GM18868 (cell line): ENCODE measurements around the gene RAD51C.
"Not testable (repeated sequence)": the region's sequence is repeated elsewhere in the genome, so short reads cannot be mapped to it uniquely, and the experiment has no call there.

Source experiments
- ATAC-seq: cut with Tn5 transposase; IDR thresholded peaks from one replicate; pipeline ENCODE4 v1.9.1; 2021; ENCODE audit warnings: mild to moderate bottlenecking, moderate library complexity; ENCODE audit not compliant: unreplicated experiment

RAD51C gene

GRCh38 chr17:58680038-58680369 is 12.4 kb upstream of the RAD51C start:
- no peak for ATAC-seq

- ATAC-seq = no peak
Observed at GRCh38 chr17:58684003-58684402, 8.4 kb upstream of the RAD51C start.

GRCh38 chr17:58684462-58684861 is 7.9 kb upstream of the RAD51C start:
- ATAC-seq = not testable (repeated sequence)

- no peak for ATAC-seq
Observed at GRCh38 chr17:58686980-58687379, 5.4 kb upstream of the RAD51C start.

DNA sequence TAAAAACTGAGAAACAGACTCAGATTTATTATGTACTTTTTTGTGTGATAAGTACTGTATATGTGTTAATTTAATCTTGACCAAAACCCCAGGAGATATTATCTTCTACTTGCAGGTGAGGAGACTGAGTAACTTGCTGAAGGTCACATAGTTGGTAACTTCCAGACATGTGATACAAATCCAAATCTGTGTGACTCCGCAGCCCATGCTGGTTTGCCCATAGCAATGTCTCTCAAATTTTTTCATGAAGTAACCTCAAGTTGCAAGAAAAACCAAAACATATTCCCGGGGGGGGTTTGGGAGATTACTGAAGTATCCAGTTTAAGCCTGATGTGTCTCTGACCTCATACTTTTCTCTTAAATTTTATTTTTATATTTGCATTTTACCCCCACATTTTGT is 3.9 kb upstream of the RAD51C start:
- ATAC-seq = no peak

DNA sequence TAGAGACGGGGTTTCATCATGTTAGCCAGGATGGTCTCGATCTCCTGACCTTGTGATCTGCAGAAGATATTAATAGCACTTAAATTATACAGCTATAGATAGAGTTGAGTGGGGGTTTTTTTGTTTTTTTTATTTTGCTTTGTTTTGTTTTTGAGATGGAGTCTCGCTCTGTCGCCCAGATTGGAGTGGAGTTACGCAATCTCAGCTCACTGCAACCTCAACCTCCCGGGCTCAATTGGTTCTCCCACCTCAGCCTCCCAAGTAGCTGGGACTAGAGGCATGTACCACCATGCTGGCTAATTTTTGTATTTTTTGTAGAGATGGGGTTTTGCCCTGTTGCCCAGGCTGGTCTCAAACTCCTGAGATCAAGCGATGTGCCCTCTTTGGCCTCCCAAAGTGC is 2.4 kb upstream of the RAD51C start:
- not testable (repeated sequence) for ATAC-seq

GRCh38 chr17:58691701-58692238 is 632 bp upstream of the RAD51C start, which contains the start of gene TEX14:
Gene TEX14 (minus strand): TSS chr17:58692045. CDS start chr17:58652001, 40,044 bp downstream.
- ATAC-seq = no peak

DNA sequence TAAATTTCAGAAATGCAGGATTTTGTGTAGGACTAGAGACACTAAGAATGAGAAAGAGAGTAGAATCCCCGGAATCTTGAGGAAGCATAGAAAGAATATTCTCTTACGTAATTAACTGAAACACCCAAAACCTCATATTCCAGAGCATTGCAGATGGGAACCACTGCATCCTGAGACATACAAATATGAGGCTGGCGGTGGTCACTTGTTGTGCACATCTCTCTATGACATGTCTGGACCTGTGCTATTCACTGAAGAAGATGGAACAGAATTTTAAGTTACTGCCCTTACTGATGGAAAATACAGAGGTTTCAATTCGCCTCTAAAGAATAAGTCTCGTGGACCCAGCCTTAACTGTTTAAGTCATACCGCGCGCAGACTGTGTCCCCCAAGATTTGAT is 806 bp downstream of the RAD51C start:
- no peak for ATAC-seq

GRCh38 chr17:58693751-58694150 is 1.3 kb downstream of the RAD51C start:
- no peak for ATAC-seq

- no peak for ATAC-seq
Observed at GRCh38 chr17:58694302-58694701, 1.9 kb downstream of the RAD51C start.

DNA sequence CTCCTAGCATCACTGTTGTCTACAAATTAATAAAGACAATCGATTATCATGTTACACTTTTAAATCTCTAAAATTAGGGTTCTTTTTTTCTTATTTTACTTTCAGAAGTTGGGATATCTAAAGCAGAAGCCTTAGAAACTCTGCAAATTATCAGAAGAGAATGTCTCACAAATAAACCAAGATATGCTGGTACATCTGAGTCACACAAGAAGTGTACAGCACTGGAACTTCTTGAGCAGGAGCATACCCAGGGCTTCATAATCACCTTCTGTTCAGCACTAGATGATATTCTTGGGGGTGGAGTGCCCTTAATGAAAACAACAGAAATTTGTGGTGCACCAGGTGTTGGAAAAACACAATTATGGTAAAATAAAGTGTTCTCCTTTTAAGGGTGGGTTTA is 2.4 kb downstream of the RAD51C start:
- no peak for ATAC-seq

DNA sequence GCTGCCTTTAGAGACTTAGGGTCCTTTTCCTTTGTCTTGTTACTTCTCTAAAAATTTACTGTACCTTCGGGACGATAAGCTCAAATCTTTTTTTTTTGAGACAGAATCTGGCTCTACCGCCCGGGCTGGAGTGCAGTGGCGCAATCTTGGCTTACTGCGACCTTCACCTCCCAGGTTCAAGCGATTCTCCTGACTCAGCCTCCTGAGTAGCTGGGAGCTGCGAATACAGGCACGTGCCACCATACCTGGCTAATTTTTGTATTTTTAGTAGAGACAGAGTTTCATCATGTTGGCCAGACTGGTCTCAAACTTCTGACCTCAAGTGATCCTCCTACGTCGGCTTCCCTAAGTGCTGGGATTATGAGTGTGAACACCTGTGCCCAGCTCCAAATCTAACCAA is 7.4 kb downstream of the RAD51C start:
- ATAC-seq = no peak

DNA sequence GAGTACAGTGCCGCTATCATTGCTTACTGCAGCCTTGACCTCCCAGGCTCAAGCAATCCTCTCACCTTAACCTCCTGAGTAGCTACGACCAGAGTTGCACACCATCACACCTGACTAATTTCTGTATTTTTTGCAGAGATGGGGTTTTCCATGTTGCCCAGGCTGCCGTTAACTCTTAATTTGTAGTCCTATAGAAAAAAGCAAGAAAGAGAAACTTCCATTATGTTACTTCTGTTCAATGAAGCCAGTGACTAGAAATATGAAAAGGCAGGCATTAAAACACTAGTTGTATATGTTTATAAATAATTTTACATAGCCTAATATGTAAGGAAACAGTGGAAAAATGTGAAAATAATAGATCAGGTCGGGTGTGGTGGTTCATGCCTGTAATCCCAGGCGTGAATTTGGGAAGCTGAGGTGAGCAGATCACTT is 9.7 kb downstream of the RAD51C start:
- peak; percentile 70 for ATAC-seq

DNA sequence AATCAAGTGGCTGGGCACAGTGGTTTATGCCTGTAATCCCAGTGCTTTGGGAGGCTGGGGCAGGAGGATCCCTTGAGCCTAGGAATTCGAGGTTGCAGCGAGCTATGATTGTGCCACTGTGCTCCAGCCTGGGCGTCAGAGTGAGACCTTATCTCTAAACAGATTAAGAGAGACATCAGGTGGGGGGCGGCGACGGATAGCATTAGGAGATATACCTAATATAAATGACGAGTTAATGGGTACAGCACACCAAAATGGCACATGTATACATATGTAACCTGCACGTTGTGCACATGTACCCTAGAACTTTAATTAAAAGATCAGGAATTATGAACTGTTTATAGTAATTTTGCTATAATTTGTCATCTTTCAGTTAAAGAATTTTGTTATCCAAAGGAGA is 10.3 kb downstream of the RAD51C start:
- ATAC-seq = no peak

- ATAC-seq = no peak
Observed at GRCh38 chr17:58703137-58703915, 10.9 kb downstream of the RAD51C start.

- no peak for ATAC-seq
Observed at GRCh38 chr17:58703916-58704286, 11.5 kb downstream of the RAD51C start.

DNA sequence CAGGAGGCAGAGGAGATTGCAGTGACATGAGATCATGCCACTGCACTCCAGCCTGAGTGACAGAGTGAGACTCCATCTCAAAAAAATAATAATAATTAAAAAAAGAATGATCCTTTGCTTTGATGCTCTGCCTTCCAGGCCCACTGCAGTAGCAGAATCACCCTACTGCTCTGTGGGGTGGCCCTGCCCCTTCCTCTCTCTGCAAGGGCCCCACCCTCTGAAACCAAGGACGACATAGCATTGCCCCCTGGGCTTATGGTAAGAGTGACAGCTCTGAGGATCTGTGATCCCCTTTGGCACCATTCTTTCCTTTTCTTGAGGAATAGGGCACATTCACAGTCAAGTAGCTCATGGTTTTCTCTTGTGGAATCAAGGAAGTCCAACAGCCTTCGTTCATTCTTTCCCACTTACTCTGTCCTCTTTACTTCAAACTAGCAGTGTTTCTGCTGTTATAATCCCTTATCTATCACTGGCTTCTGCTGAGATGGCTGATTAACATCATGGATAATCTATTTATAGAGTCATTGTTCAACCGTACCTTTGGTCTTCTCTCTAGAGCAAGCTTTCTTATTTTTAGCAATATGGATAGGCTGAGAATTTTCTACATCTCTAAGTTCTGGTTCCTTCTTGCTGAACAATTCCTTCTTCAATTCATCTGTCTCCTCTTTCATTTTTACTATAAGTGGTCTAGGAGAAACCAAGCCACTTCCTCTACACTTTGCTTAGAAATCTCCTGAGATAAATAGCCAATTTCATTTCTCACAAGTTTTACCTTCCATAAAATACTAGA is 14.1 kb downstream of the RAD51C start:
- ATAC-seq = peak; percentile 34

- no peak for ATAC-seq
Observed at GRCh38 chr17:58710948-58711552, 18.6 kb downstream of the RAD51C start.

GRCh38 chr17:58722274-58722673 is 29.9 kb downstream of the RAD51C start:
- no peak for ATAC-seq

- no peak for ATAC-seq
Observed at GRCh38 chr17:58722696-58723095, 30.3 kb downstream of the RAD51C start.

- ATAC-seq = no peak
Observed at GRCh38 chr17:58728798-58729197, 36.4 kb downstream of the RAD51C start.

- ATAC-seq = no peak
Observed at GRCh38 chr17:58730937-58731336, 38.5 kb downstream of the RAD51C start.
